DND-41 (cell line): ENCODE results near the gene KANK3.

ENCODE experiments used
- ATAC-seq: fragments of 200-7000 bp; cut with Tn5 transposase; 3 replicates; pipeline ENCODE4 v1.9.1; 2021; ENCODE audit warnings: low read depth; ENCODE audit not compliant: insufficient read depth
- DNase-seq: peaks from one replicate; pipeline ENCODE4 v3.0.0-alpha.2; 2020
- H2AFZ ChIP-seq: 2 replicates; pipeline ENCODE4 v1.6.0; 2012; ENCODE audit warnings: low read depth, low read length
- H3K27ac ChIP-seq: 2 replicates; pipeline ENCODE4 v1.5.1; 2012; ENCODE audit warnings: low read length, inconsistent platforms
- H3K27me3 ChIP-seq: fragments of 200-600 bp; sonication (generic); 2 replicates; pipeline ENCODE4 v1.6.0; 2012; ENCODE audit warnings: low read length, mild to moderate bottlenecking, inconsistent platforms; ENCODE audit not compliant: insufficient read depth, poor library complexity
- H3K36me3 ChIP-seq: 2 replicates; pipeline ENCODE4 v1.5.1; 2012; ENCODE audit warnings: low read length, inconsistent platforms; ENCODE audit not compliant: insufficient read depth
- H3K4me1 ChIP-seq: 2 replicates; pipeline ENCODE4 v1.5.1; 2012; ENCODE audit warnings: mild to moderate bottlenecking, low read length; ENCODE audit not compliant: insufficient read depth
- H3K4me2 ChIP-seq: 2 replicates; pipeline ENCODE4 v1.6.0; 2012; ENCODE audit warnings: mild to moderate bottlenecking, moderate library complexity, low read length, inconsistent platforms; ENCODE audit not compliant: insufficient read depth
- H3K4me3 ChIP-seq, 2 experiments: fragments of 200-600 bp in 1 of 2; shearing (Covaris generic) in 1 of 2; 2 replicates each; pipeline ENCODE4 v1.5.1; 2012 to 2016; ENCODE audit warnings: inconsistent platforms in 2 of 2, low read length in 2 of 2, mild to moderate bottlenecking in 2 of 2, low read depth in 1 of 2, moderate library complexity in 1 of 2
- H3K79me2 ChIP-seq: 2 replicates; pipeline ENCODE4 v1.6.0; 2012; ENCODE audit warnings: low read length, inconsistent platforms; ENCODE audit not compliant: insufficient read depth
- H3K9ac ChIP-seq: 2 replicates; pipeline ENCODE4 v1.6.0; 2012; ENCODE audit warnings: low read depth, mild to moderate bottlenecking, inconsistent platforms, low read length, moderate library complexity
- H3K9me3 ChIP-seq: 2 replicates; pipeline ENCODE4 v1.5.1; 2012; ENCODE audit warnings: low read length, moderate library complexity, mild to moderate bottlenecking, inconsistent platforms; ENCODE audit not compliant: insufficient read depth, severe bottlenecking
- H4K20me1 ChIP-seq: 2 replicates; pipeline ENCODE4 v1.6.0; 2012; ENCODE audit warnings: low read length; ENCODE audit not compliant: insufficient read depth
- CTCF ChIP-seq: IDR thresholded peaks from 2 replicates; pipeline ENCODE4 v1.5.1; 2012; ENCODE audit warnings: borderline replicate concordance, low read length, moderate library complexity, mild to moderate bottlenecking; ENCODE audit not compliant: poor library complexity, severe bottlenecking; ENCODE audit errors: extremely low read depth
- EZH2 ChIP-seq: IDR thresholded peaks from 3 replicates; pipeline ENCODE4 v1.6.1; 2012; ENCODE audit warnings: borderline replicate concordance, low read depth, mild to moderate bottlenecking, moderate library complexity, low read length, inconsistent platforms; ENCODE audit not compliant: severe bottlenecking

The KANK3 gene

DNA sequence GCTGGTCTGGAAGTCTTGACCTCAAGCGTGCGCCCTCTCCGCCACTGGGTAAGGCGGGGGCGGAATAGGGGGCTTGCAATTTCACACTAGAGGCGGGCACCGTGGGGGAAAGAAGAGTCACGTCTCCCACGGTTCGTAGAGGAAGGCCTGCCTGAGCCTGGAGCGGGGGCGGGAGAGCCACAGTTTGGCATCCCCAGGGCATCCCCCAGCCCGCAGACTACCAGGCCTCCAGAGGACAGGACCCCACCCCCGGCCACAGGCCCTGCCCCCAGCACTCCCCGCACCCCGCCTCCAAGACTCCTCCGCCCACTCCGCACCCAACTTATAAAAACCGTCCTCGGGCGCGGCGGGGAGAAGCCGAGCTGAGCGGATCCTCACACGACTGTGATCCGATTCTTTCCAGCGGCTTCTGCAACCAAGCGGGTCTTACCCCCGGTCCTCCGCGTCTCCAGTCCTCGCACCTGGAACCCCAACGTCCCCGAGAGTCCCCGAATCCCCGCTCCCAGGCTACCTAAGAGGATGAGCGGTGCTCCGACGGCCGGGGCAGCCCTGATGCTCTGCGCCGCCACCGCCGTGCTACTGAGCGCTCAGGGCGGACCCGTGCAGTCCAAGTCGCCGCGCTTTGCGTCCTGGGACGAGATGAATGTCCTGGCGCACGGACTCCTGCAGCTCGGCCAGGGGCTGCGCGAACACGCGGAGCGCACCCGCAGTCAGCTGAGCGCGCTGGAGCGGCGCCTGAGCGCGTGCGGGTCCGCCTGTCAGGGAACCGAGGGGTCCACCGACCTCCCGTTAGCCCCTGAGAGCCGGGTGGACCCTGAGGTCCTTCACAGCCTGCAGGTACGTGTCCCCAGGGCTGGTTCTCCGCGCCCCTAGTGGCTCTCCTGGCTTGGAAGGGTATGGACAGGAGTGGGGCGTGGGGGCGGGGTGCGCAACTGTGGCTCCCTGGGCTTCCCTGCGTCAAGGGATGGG lies 21.0 kb upstream of the KANK3 start, which contains the start of gene ANGPTL4:
Gene ANGPTL4 (plus strand): TSS at position 353 of the 969 bp plus-strand sequence. CDS start 167 bp downstream, at position 520.
- H3K79me2 ChIP-seq = no peaks in the 10 kb centered on the region
- no peak for ATAC-seq
- no peak for DNase-seq
- TF ChIP-seq EZH2 = no peak
- no peaks in the 10 kb centered on the region for H3K27me3 ChIP-seq
- H3K36me3 ChIP-seq = no peaks in the 10 kb centered on the region
- 0 out of 2 replicates have a peak, but pooled peaks cover 3% of the 10 kb centered on the region for H4K20me1 ChIP-seq
- H3K9ac ChIP-seq = no peak within 1 kb of the TSS
- H3K4me2 ChIP-seq = no peak within 1 kb of the TSS
- H3K4me3 ChIP-seq = no peak within 1 kb of the TSS
- no peak within 1 kb of the TSS for H2AFZ ChIP-seq
- no peaks in the 10 kb centered on the region for H3K4me1 ChIP-seq
- no peaks in the 10 kb centered on the region for H3K9me3 ChIP-seq
- H3K27ac ChIP-seq = no peak within 1 kb of the TSS

- H3K27ac ChIP-seq = no peak overlapping the region
- H3K36me3 ChIP-seq = no peaks in the 10 kb centered on the region
- no peaks in the 10 kb centered on the region for H3K79me2 ChIP-seq
- ATAC-seq = no peak
- no peak overlapping the region for H3K9ac ChIP-seq
- H3K27me3 ChIP-seq = no peaks in the 10 kb centered on the region
- no peaks in the 10 kb centered on the region for H4K20me1 ChIP-seq
- no peak overlapping the region for H3K4me2 ChIP-seq
- H2AFZ ChIP-seq = no peak overlapping the region
- H3K4me1 ChIP-seq = no peaks in the 10 kb centered on the region
- no peak for DNase-seq
- no peaks in the 10 kb centered on the region for H3K9me3 ChIP-seq
- no peak overlapping the region for H3K4me3 ChIP-seq
- TF ChIP-seq CTCF (no peak), EZH2 (no peak)
Measured at GRCh38 chr19:8361921-8362793, 19.1 kb upstream of the KANK3 start.

- Histone ChIP-seq H3K9ac (no peak overlapping the region), H3K9me3 (no peaks in the 10 kb centered on the region), H3K4me1 (no peaks in the 10 kb centered on the region), H2AFZ (no peak overlapping the region), H3K36me3 (no peaks in the 10 kb centered on the region), H3K4me2 (no peak overlapping the region), H3K79me2 (no peaks in the 10 kb centered on the region), H3K27me3 (no peaks in the 10 kb centered on the region), H4K20me1 (no peaks in the 10 kb centered on the region), H3K4me3 (no peak overlapping the region), H3K27ac (no peak overlapping the region)
- DNase-seq (no peak), ATAC-seq (no peak)
- TF ChIP-seq CTCF (no peak), EZH2 (no peak)
Measured at GRCh38 chr19:8360196-8360595, 17.1 kb upstream of the KANK3 start.
